Measurements from ENCODE around the gene TMEM190. TPM values are rescaled to one million over a fixed set of nuclear protein-coding genes. Genes with fewer than 3 reads are reported as not detected.

TMEM190 gene
- total RNA-seq, 2 experiments from 2014 or later = not detected

Other genes starting within 250 kb of the TMEM190 start
- not detected for gene TNNT1, start 227.6 kb upstream of the TMEM190 start, total RNA-seq
- gene TNNI3, start 219.1 kb upstream of the TMEM190 start, total RNA-seq = not detected
- not detected for gene DNAAF3, start 210.2 kb upstream of the TMEM190 start, total RNA-seq
- not detected for gene SYT5, start 196.5 kb upstream of the TMEM190 start, total RNA-seq
- gene PTPRH, start 167.3 kb upstream of the TMEM190 start, total RNA-seq = not detected
- 1 to 10 TPM; 6.5 to 7.6 TPM for gene TMEM86B, start 148.1 kb upstream of the TMEM190 start, total RNA-seq
- gene PPP6R1, start 117.8 kb upstream of the TMEM190 start, total RNA-seq = 100 to 1,000 TPM; 226 to 230 TPM
- 10 to 100 TPM; 74.4 to 79.6 TPM for gene HSPBP1, start 96.7 kb upstream of the TMEM190 start, total RNA-seq
- gene BRSK1, start 92.8 kb upstream of the TMEM190 start, total RNA-seq = 1 to 10 TPM; 4.8 to 5.7 TPM
- gene TMEM150B, start 51.5 kb upstream of the TMEM190 start, total RNA-seq = under 1 TPM in 1 of 2 experiments, not detected in 1; 0.31 TPM
- gene KMT5C, start 37.0 kb upstream of the TMEM190 start, total RNA-seq = 10 to 100 TPM; 17.4 to 18.1 TPM
- gene COX6B2, start 22.1 kb upstream of the TMEM190 start, total RNA-seq = not detected
- not detected for gene GARIN5B, start 13.6 kb upstream of the TMEM190 start, total RNA-seq
- under 1 TPM; 0.08 to 0.21 TPM for gene IL11, start 6.4 kb upstream of the TMEM190 start, total RNA-seq
- gene TMEM238, start 7.5 kb downstream of the TMEM190 start, total RNA-seq = 10 to 100 TPM; 11.3 to 12.1 TPM
- 1,000 to 10,000 TPM; 2,223 to 2,277 TPM for gene RPL28, start 9.1 kb downstream of the TMEM190 start, total RNA-seq
- 100 to 1,000 TPM; 296 to 311 TPM for gene UBE2S, start 31.0 kb downstream of the TMEM190 start, total RNA-seq
- not detected for gene SHISA7, start 66.5 kb downstream of the TMEM190 start, total RNA-seq
- 10 to 100 TPM; 34.4 to 36.6 TPM for gene ISOC2, start 84.8 kb downstream of the TMEM190 start, total RNA-seq
- gene C19orf85, start 87.9 kb downstream of the TMEM190 start, total RNA-seq = not detected
- 1 to 10 TPM; 6.4 to 7.4 TPM for gene ZNF628, start 99.8 kb downstream of the TMEM190 start, total RNA-seq
- gene NAT14, start 108.4 kb downstream of the TMEM190 start, total RNA-seq = 10 to 100 TPM; 32.7 to 33.1 TPM
- under 1 TPM; 0.63 to 0.99 TPM for gene SSC5D, start 111.6 kb downstream of the TMEM190 start, total RNA-seq
- not detected for gene SBK2, start 160.3 kb downstream of the TMEM190 start, total RNA-seq
- not detected for gene SBK3, start 168.7 kb downstream of the TMEM190 start, total RNA-seq
- gene ZNF579, start 204.0 kb downstream of the TMEM190 start, total RNA-seq = 1 to 10 TPM; 6.9 to 7.5 TPM
- 10 to 100 TPM; 17.4 to 17.8 TPM for gene FIZ1, start 222.7 kb downstream of the TMEM190 start, total RNA-seq
- gene ZNF524, start 223.5 kb downstream of the TMEM190 start, total RNA-seq = 10 to 100 TPM; 11.9 to 13.2 TPM
- 10 to 100 TPM; 11.8 to 12.0 TPM for gene ZNF865, start 228.8 kb downstream of the TMEM190 start, total RNA-seq
- gene ZNF784, start 247.7 kb downstream of the TMEM190 start, total RNA-seq = 1 to 10 TPM; 2.8 to 3.0 TPM